Activated CD4-positive, alpha-beta memory T cell treated with anti-CD3 and anti-CD28 coated beads, Interleukin-2, amount 10 ng/mL, durations not matched to agents 7 days and 5 days (primary cell): Measurements from ENCODE around the gene IGF2BP3. TPM values are rescaled to one million over a fixed set of nuclear protein-coding genes. Genes with fewer than 3 reads are reported as not detected.

ENCODE experiments used
- CTCF ChIA-PET: fragments of 350-600 bp; sonication (Branson Sonifier 250); formaldehyde crosslinking; loops from one replicate; lab custom pipeline; 2021; ENCODE audit warnings: antibody characterized with exemption, inconsistent platforms; lab: Charles Lee
- POLR2A ChIA-PET: fragments of 350-600 bp; sonication (Branson Sonifier 250); formaldehyde crosslinking; loops from one replicate; lab custom pipeline; 2021; ENCODE audit warnings: antibody characterized with exemption; lab: Charles Lee
- DNase-seq: peaks from one replicate; pipeline ENCODE4 v3.0.0-alpha.2; 2020
- H3K27ac Mint-ChIP-seq: one replicate; pipeline ENCODE4 v1.8.0; 2021; ENCODE audit warnings: mild to moderate bottlenecking, mixed read lengths
- H3K27me3 Mint-ChIP-seq: one replicate; pipeline ENCODE4 v1.8.0; 2021; ENCODE audit warnings: mixed read lengths
- H3K36me3 Mint-ChIP-seq: one replicate; pipeline ENCODE4 v1.8.0; 2021; ENCODE audit warnings: low read depth, mixed read lengths
- H3K4me1 Mint-ChIP-seq: one replicate; pipeline ENCODE4 v1.8.0; 2021; ENCODE audit warnings: mixed read lengths
- H3K4me3 Mint-ChIP-seq: one replicate; pipeline ENCODE4 v1.8.0; 2021; ENCODE audit warnings: mild to moderate bottlenecking, mixed read lengths
- H3K9me3 Mint-ChIP-seq: one replicate; pipeline ENCODE4 v1.8.0; 2021; ENCODE audit warnings: mixed read lengths
- total RNA-seq, 2 experiments: library from RNA; stranded (reverse); gene quantifications; one replicate each; pipeline ENCODE4 v1.2.3, GENCODE V29; 2021

The IGF2BP3 gene
- total RNA-seq, 2 experiments from 2014 or later: 0.48 to 0.68 TPM

GRCh38 chr7:23443974-23444373 is 26.3 kb downstream of the IGF2BP3 start:
- Mint-ChIP-seq H3K4me3 (no peak overlapping the region), H3K27me3 (peaks cover 13% of the 10 kb centered on the region), H3K36me3 (no peaks in the 10 kb centered on the region), H3K9me3 (no peaks in the 10 kb centered on the region), H3K4me1 (no peaks in the 10 kb centered on the region), H3K27ac (no peak overlapping the region)
- ChIA-PET CTCF (interaction anchor here (0.7 kb wide), 1 partner anchor 11 kb away, joined by 4 read pairs; no protein-coding TSS in a partner anchor), POLR2A (no interaction called here)
- no peak for DNase-seq

- no peaks in the 10 kb centered on the region for H3K9me3 Mint-ChIP-seq
- H3K4me1 Mint-ChIP-seq: no peaks in the 10 kb centered on the region
- ChIA-PET POLR2A (no interaction called here), CTCF (no interaction called here)
- H3K36me3 Mint-ChIP-seq: no peaks in the 10 kb centered on the region
- H3K27me3 Mint-ChIP-seq: peaks cover 11% of the 10 kb centered on the region
- no peak overlapping the region for H3K4me3 Mint-ChIP-seq
- H3K27ac Mint-ChIP-seq: no peak overlapping the region
- no peak for DNase-seq
Observed at GRCh38 chr7:23438171-23438570, 32.1 kb downstream of the IGF2BP3 start.

GRCh38 chr7:23434147-23434917 is 36.0 kb downstream of the IGF2BP3 start:
- no peaks in the 10 kb centered on the region for H3K36me3 Mint-ChIP-seq
- H3K9me3 Mint-ChIP-seq: no peaks in the 10 kb centered on the region
- H3K27ac Mint-ChIP-seq: no peak overlapping the region
- ChIA-PET CTCF (interaction anchor here (0.7 kb wide), 1 partner anchor 28 kb away, joined by 3 read pairs; no protein-coding TSS in a partner anchor), POLR2A (no interaction called here)
- peaks cover 3% of the 10 kb centered on the region for H3K4me1 Mint-ChIP-seq
- no peak for DNase-seq
- no peak overlapping the region for H3K4me3 Mint-ChIP-seq
- peaks cover 26% of the 10 kb centered on the region for H3K27me3 Mint-ChIP-seq

GRCh38 chr7:23431702-23432199 is 38.5 kb downstream of the IGF2BP3 start:
- no peaks in the 10 kb centered on the region for H3K9me3 Mint-ChIP-seq
- no peak for DNase-seq
- peaks cover 30% of the 10 kb centered on the region for H3K27me3 Mint-ChIP-seq
- H3K36me3 Mint-ChIP-seq: no peaks in the 10 kb centered on the region
- no peak overlapping the region for H3K4me3 Mint-ChIP-seq
- H3K4me1 Mint-ChIP-seq: peaks cover 3% of the 10 kb centered on the region
- POLR2A ChIA-PET: interaction anchor here (1.0 kb wide), 1 partner anchor 30 kb away, joined by 3 read pairs; no protein-coding TSS in a partner anchor
- no peak overlapping the region for H3K27ac Mint-ChIP-seq
- CTCF ChIA-PET: interaction anchor here (1.2 to 2.9 kb wide), 3 partner anchors 19 to 115 kb away, joined by 3 to 8 read pairs (median 4); no protein-coding TSS in a partner anchor

GRCh38 chr7:23430893-23431259 is 39.4 kb downstream of the IGF2BP3 start:
- Mint-ChIP-seq H3K9me3 (no peaks in the 10 kb centered on the region), H3K27me3 (peaks cover 31% of the 10 kb centered on the region), H3K4me1 (peaks cover 3% of the 10 kb centered on the region), H3K36me3 (no peaks in the 10 kb centered on the region), H3K27ac (no peak overlapping the region), H3K4me3 (no peak overlapping the region)
- POLR2A ChIA-PET: interaction anchor here (1.0 kb wide), 1 partner anchor 31 kb away, joined by 3 read pairs; no protein-coding TSS in a partner anchor
- no peak for DNase-seq
- CTCF ChIA-PET: interaction anchor here (0.6 to 2.9 kb wide), 11 partner anchors 10 to 158 kb away, joined by 3 to 17 read pairs (median 4); no protein-coding TSS in a partner anchor

GRCh38 chr7:23426876-23427275 is 43.4 kb downstream of the IGF2BP3 start:
- ChIA-PET POLR2A (no interaction called here), CTCF (interaction anchor here (1.5 kb wide), 1 partner anchor 154 kb away, joined by 3 read pairs; no protein-coding TSS in a partner anchor)
- Mint-ChIP-seq H3K9me3 (no peaks in the 10 kb centered on the region), H3K36me3 (no peaks in the 10 kb centered on the region), H3K27me3 (peaks cover 24% of the 10 kb centered on the region), H3K4me3 (no peak overlapping the region), H3K27ac (no peak overlapping the region), H3K4me1 (peaks cover 3% of the 10 kb centered on the region)
- no peak for DNase-seq

GRCh38 chr7:23422909-23423308 is 47.4 kb downstream of the IGF2BP3 start:
- Mint-ChIP-seq H3K27me3 (peaks cover 8% of the 10 kb centered on the region), H3K27ac (no peak overlapping the region), H3K9me3 (no peaks in the 10 kb centered on the region), H3K4me1 (no peaks in the 10 kb centered on the region), H3K4me3 (no peak overlapping the region), H3K36me3 (no peaks in the 10 kb centered on the region)
- DNase-seq: no peak
- POLR2A ChIA-PET: no interaction called here
- CTCF ChIA-PET: interaction anchor here (1.1 kb wide), 1 partner anchor 150 kb away, joined by 4 read pairs; no protein-coding TSS in a partner anchor

- Mint-ChIP-seq H3K36me3 (no peaks in the 10 kb centered on the region), H3K4me3 (no peak overlapping the region), H3K27ac (no peak overlapping the region), H3K4me1 (no peaks in the 10 kb centered on the region), H3K27me3 (peaks cover 8% of the 10 kb centered on the region), H3K9me3 (no peaks in the 10 kb centered on the region)
- ChIA-PET POLR2A (no interaction called here), CTCF (no interaction called here)
- DNase-seq: no peak
Observed at GRCh38 chr7:23422384-23422783, 47.9 kb downstream of the IGF2BP3 start.

GRCh38 chr7:23419845-23420244 is 50.4 kb downstream of the IGF2BP3 start:
- no peak for DNase-seq
- Mint-ChIP-seq H3K4me3 (no peak overlapping the region), H3K4me1 (no peaks in the 10 kb centered on the region), H3K27me3 (peaks cover 1% of the 10 kb centered on the region), H3K9me3 (no peaks in the 10 kb centered on the region), H3K27ac (no peak overlapping the region), H3K36me3 (no peaks in the 10 kb centered on the region)
- ChIA-PET POLR2A (no interaction called here), CTCF (interaction anchor here (1.2 to 3.2 kb wide), 3 partner anchors 10 to 42 kb away, joined by 3 to 17 read pairs (median 3); no protein-coding TSS in a partner anchor)

GRCh38 chr7:23419160-23419559 is 51.1 kb downstream of the IGF2BP3 start:
- H3K9me3 Mint-ChIP-seq: no peaks in the 10 kb centered on the region
- no peak overlapping the region for H3K27ac Mint-ChIP-seq
- no peaks in the 10 kb centered on the region for H3K4me1 Mint-ChIP-seq
- H3K4me3 Mint-ChIP-seq: no peak overlapping the region
- DNase-seq: no peak
- no peaks in the 10 kb centered on the region for H3K36me3 Mint-ChIP-seq
- ChIA-PET POLR2A (no interaction called here), CTCF (interaction anchor here (3.2 kb wide), 1 partner anchor 10 kb away, joined by 17 read pairs; no protein-coding TSS in a partner anchor)
- H3K27me3 Mint-ChIP-seq: no peaks in the 10 kb centered on the region

GRCh38 chr7:23418046-23418445 is 52.2 kb downstream of the IGF2BP3 start:
- Mint-ChIP-seq H3K4me3 (no peak overlapping the region), H3K9me3 (no peaks in the 10 kb centered on the region), H3K27me3 (peaks cover 3% of the 10 kb centered on the region), H3K27ac (no peak overlapping the region), H3K36me3 (no peaks in the 10 kb centered on the region), H3K4me1 (no peaks in the 10 kb centered on the region)
- DNase-seq: no peak
- ChIA-PET CTCF (interaction anchor here (0.5 to 3.2 kb wide), 2 partner anchors 12 to 774 kb away, joined by 3 to 17 read pairs; no protein-coding TSS in a partner anchor), POLR2A (no interaction called here)

GRCh38 chr7:23415198-23415597 is 55.1 kb downstream of the IGF2BP3 start:
- no peaks in the 10 kb centered on the region for H3K4me1 Mint-ChIP-seq
- peaks cover 5% of the 10 kb centered on the region for H3K27me3 Mint-ChIP-seq
- no peaks in the 10 kb centered on the region for H3K36me3 Mint-ChIP-seq
- DNase-seq: no peak
- ChIA-PET CTCF (no interaction called here), POLR2A (no interaction called here)
- no peak overlapping the region for H3K27ac Mint-ChIP-seq
- H3K4me3 Mint-ChIP-seq: no peak overlapping the region
- no peaks in the 10 kb centered on the region for H3K9me3 Mint-ChIP-seq
